Neural cell (in vitro differentiated cells): Measurements from ENCODE around the gene NOD1. TPM values are rescaled to one million over a fixed set of nuclear protein-coding genes. Genes with fewer than 3 reads are reported as not detected.

Experiments used
- H2AFZ ChIP-seq: fragments of 200-600, 300-800 bp; sonication (generic), shearing (Covaris generic); 2 replicates; pipeline ENCODE4 v1.6.0; 2014; ENCODE audit warnings: low read depth, mild to moderate bottlenecking, antibody characterized with exemption, low read length, moderate library complexity
- H3F3A ChIP-seq: fragments of 200-600 bp; shearing (Covaris generic); 2 replicates; pipeline ENCODE4 v1.6.1; 2016; ENCODE audit warnings: mild to moderate bottlenecking, moderate library complexity, mixed read lengths, antibody characterized with exemption, low read length; ENCODE audit not compliant: insufficient read depth, poor library complexity, severe bottlenecking
- H3K27ac ChIP-seq: fragments of 200-600, 300-800 bp; sonication (generic), shearing (Covaris generic); 2 replicates; pipeline ENCODE4 v1.5.1; 2014; ENCODE audit warnings: mild to moderate bottlenecking, low read length, moderate library complexity
- H3K27me3 ChIP-seq: fragments of 300-800, 200-600 bp; sonication (generic), shearing (Covaris generic); 2 replicates; pipeline ENCODE4 v1.6.0; 2014; ENCODE audit warnings: mild to moderate bottlenecking, low read depth, low read length, moderate library complexity; ENCODE audit not compliant: insufficient read depth
- H3K36me3 ChIP-seq: fragments of 300-800, 200-600 bp; sonication (generic), shearing (Covaris generic); 2 replicates; pipeline ENCODE4 v1.5.1; 2014; ENCODE audit warnings: mild to moderate bottlenecking, antibody characterized with exemption, low read length, moderate library complexity; ENCODE audit not compliant: insufficient read depth
- H3K4me2 ChIP-seq: fragments of 300-800, 200-600 bp; sonication (generic), shearing (Covaris generic); 2 replicates; pipeline ENCODE4 v1.6.0; 2014; ENCODE audit warnings: mild to moderate bottlenecking, low read length
- H3K4me3 ChIP-seq: fragments of 300-800, 200-600 bp; sonication (generic), shearing (Covaris generic); 2 replicates; pipeline ENCODE4 v1.5.1; 2014; ENCODE audit warnings: mild to moderate bottlenecking, low read length, moderate library complexity
- H3K79me2 ChIP-seq: fragments of 200-600 bp; shearing (Covaris generic); replicated peaks from 2 replicates; pipeline ENCODE4 v1.6.0; 2014; ENCODE audit warnings: mild to moderate bottlenecking, low read length, moderate library complexity; ENCODE audit not compliant: insufficient read depth
- H3K9ac ChIP-seq: fragments of 300-800, 200-600 bp; sonication (generic), shearing (Covaris generic); 2 replicates; pipeline ENCODE4 v1.6.1; 2016; ENCODE audit warnings: mild to moderate bottlenecking, low read length, mixed read lengths
- H3K9me2 ChIP-seq: fragments of 200-600 bp; shearing (Covaris generic); 2 replicates; pipeline ENCODE4 v1.6.1; 2016; ENCODE audit warnings: mild to moderate bottlenecking, low read length, mixed read lengths; ENCODE audit not compliant: insufficient read depth
- H3K9me3 ChIP-seq: fragments of 200-600, 300-800 bp; sonication (generic), shearing (Covaris generic); 2 replicates; pipeline ENCODE4 v1.6.1; 2016; ENCODE audit warnings: mild to moderate bottlenecking, mixed run types, low read length, moderate library complexity, mixed read lengths
- H4K20me1 ChIP-seq: fragments of 200-600 bp; shearing (Covaris generic); 2 replicates; pipeline ENCODE4 v1.6.1; 2016; ENCODE audit warnings: mild to moderate bottlenecking, mixed run types; ENCODE audit not compliant: insufficient read depth
- EP300 ChIP-seq: fragments of 450-650 bp; conservative IDR thresholded peaks from 2 replicates; pipeline ENCODE4 v1.6.1; 2014; ENCODE audit warnings: antibody characterized with exemption, mild to moderate bottlenecking, moderate library complexity; ENCODE audit not compliant: poor library complexity, severe bottlenecking
- EZH2 ChIP-seq: fragments of 200-600, 300-800 bp; shearing (Covaris generic), sonication (generic); IDR thresholded peaks from 2 replicates; pipeline ENCODE4 v1.6.1; 2014; ENCODE audit warnings: antibody characterized with exemption, low read length, borderline replicate concordance, mild to moderate bottlenecking; ENCODE audit not compliant: insufficient read depth, poor library complexity, severe bottlenecking
- MXI1 ChIP-seq: fragments of 450-650 bp; conservative IDR thresholded peaks from 2 replicates; pipeline ENCODE4 v1.6.1; 2014; ENCODE audit warnings: antibody characterized with exemption, mild to moderate bottlenecking; ENCODE audit not compliant: poor library complexity, severe bottlenecking
- POLR2AphosphoS5 ChIP-seq: IDR thresholded peaks from 2 replicates; pipeline ENCODE4 v1.6.1; 2012
- RAD21 ChIP-seq: fragments of 450-650 bp; conservative IDR thresholded peaks from 2 replicates; pipeline ENCODE4 v1.6.1; 2014; ENCODE audit warnings: antibody characterized with exemption, mild to moderate bottlenecking, moderate library complexity
- SMC3 ChIP-seq: fragments of 450-650 bp; conservative IDR thresholded peaks from 2 replicates; pipeline ENCODE4 v1.6.1; 2014; ENCODE audit warnings: antibody characterized with exemption, mild to moderate bottlenecking, moderate library complexity; ENCODE audit not compliant: poor library complexity
- TAF1 ChIP-seq: IDR thresholded peaks from 2 replicates; pipeline ENCODE4 v1.6.1; 2012; ENCODE audit warnings: low read depth
- polyA plus RNA-seq: library from polyadenylated mRNA; depleted of rRNA; stranded (reverse); fragments of >200 nt; gene quantifications from 2 replicates; pipeline ENCODE4 v1.2.3, GENCODE V29; 2014
- TF ChIP-seq, protein P1 (sequence below): IDR thresholded peaks from 2 replicates; pipeline ENCODE4 v1.6.1; 2012; ENCODE audit warnings: borderline replicate concordance
- TF ChIP-seq, protein P2 (sequence below): fragments of 450-650 bp; IDR thresholded peaks from 2 replicates; pipeline ENCODE4 v1.5.1; 2014; ENCODE audit warnings: antibody characterized with exemption, mild to moderate bottlenecking, moderate library complexity; ENCODE audit not compliant: poor library complexity, severe bottlenecking

The NOD1 gene
- polyA plus RNA-seq, 1 donor from 2014 or later: 0.43 TPM

DNA sequence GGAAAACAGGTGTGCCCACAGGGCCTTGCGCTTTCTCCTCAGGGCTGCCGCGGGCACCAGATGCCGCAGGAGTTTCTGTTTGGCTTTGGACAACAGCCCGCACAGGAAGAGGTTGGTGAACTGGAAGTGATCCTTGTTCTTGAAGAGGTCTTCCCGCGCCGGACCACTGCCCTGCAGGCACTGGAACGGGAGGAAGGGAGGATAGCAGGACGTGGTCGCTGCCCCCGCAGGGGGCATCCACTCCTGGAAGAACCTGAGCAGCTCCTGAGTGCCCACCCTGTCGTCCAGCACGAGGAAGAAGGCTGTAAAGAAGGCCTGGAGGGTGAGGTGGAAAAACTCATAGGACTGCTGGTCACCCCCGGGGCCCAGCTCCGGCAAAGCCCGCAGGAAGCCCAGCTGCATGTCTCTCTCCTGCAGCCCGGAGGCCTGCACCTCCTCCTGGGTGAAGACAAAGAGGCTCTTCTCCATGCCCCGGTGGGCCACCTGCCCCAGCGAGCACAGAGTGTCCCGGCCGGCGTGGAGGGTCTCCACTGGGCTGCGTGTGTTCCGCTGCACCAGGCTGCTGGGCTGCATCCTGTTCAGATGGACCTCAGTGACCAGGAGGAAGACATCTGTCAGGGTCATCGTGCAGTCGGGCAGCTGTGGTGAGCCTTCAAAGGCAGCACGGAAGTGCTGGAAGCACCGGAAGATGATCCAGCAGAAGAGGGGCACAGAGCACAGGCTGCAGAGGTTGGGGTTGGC lies 26.9 kb downstream of the NOD1 start:
- Histone ChIP-seq H4K20me1 (no peaks in the 10 kb centered on the region), H2AFZ (no peak overlapping the region), H3K27ac (no peak overlapping the region), H3F3A (no peaks in the 10 kb centered on the region), H3K4me3 (no peak overlapping the region), H3K79me2 (no peaks in the 10 kb centered on the region), H3K27me3 (no peaks in the 10 kb centered on the region), H3K9me2 (no peaks in the 10 kb centered on the region), H3K36me3 (no peaks in the 10 kb centered on the region), H3K9ac (no peak overlapping the region), H3K9me3 (no peaks in the 10 kb centered on the region), H3K4me2 (no peak overlapping the region)
- TF ChIP-seq EP300: no peak
- TF ChIP-seq TAF1: no peak
- TF ChIP-seq SMC3: no peak
- TF ChIP-seq, protein P1, sequence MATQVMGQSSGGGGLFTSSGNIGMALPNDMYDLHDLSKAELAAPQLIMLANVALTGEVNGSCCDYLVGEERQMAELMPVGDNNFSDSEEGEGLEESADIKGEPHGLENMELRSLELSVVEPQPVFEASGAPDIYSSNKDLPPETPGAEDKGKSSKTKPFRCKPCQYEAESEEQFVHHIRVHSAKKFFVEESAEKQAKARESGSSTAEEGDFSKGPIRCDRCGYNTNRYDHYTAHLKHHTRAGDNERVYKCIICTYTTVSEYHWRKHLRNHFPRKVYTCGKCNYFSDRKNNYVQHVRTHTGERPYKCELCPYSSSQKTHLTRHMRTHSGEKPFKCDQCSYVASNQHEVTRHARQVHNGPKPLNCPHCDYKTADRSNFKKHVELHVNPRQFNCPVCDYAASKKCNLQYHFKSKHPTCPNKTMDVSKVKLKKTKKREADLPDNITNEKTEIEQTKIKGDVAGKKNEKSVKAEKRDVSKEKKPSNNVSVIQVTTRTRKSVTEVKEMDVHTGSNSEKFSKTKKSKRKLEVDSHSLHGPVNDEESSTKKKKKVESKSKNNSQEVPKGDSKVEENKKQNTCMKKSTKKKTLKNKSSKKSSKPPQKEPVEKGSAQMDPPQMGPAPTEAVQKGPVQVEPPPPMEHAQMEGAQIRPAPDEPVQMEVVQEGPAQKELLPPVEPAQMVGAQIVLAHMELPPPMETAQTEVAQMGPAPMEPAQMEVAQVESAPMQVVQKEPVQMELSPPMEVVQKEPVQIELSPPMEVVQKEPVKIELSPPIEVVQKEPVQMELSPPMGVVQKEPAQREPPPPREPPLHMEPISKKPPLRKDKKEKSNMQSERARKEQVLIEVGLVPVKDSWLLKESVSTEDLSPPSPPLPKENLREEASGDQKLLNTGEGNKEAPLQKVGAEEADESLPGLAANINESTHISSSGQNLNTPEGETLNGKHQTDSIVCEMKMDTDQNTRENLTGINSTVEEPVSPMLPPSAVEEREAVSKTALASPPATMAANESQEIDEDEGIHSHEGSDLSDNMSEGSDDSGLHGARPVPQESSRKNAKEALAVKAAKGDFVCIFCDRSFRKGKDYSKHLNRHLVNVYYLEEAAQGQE: no peak
- TF ChIP-seq MXI1: no peak
- TF ChIP-seq, protein P2, sequence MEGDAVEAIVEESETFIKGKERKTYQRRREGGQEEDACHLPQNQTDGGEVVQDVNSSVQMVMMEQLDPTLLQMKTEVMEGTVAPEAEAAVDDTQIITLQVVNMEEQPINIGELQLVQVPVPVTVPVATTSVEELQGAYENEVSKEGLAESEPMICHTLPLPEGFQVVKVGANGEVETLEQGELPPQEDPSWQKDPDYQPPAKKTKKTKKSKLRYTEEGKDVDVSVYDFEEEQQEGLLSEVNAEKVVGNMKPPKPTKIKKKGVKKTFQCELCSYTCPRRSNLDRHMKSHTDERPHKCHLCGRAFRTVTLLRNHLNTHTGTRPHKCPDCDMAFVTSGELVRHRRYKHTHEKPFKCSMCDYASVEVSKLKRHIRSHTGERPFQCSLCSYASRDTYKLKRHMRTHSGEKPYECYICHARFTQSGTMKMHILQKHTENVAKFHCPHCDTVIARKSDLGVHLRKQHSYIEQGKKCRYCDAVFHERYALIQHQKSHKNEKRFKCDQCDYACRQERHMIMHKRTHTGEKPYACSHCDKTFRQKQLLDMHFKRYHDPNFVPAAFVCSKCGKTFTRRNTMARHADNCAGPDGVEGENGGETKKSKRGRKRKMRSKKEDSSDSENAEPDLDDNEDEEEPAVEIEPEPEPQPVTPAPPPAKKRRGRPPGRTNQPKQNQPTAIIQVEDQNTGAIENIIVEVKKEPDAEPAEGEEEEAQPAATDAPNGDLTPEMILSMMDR: no peak
- TF ChIP-seq POLR2AphosphoS5: no peak
- TF ChIP-seq RAD21: no peak

DNA sequence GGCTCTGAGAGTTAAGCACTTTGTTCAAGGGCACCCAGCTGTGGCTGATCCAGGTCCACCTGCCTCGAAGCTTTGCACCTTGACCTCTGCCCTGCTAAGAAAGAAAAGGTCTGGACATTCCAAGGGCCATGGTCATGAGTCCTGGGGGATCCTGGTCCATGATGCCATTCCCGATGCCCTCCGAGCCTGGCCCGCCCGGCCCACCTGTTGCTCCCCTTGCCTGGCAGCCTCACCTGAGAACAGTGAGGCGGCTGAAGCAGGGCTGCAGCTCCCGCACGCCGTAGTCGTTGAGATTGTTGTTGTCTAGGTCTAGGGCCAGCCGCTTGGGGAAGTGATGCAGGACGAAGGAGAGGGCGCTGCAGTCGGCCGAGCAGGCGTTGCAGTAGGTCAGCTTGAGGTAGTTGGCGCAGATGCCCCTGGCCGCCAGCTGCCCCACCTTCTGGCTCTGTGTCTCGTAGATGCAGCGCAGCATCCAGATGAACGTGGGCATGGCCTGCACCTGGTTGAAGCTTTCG lies 27.5 kb downstream of the NOD1 start:
- TF ChIP-seq TAF1: no peak
- TF ChIP-seq, protein P2: no peak
- TF ChIP-seq EP300: no peak
- TF ChIP-seq EZH2: no peak
- TF ChIP-seq, protein P1: no peak
- TF ChIP-seq MXI1: no peak
- TF ChIP-seq RAD21: no peak
- no peak for TF ChIP-seq SMC3
- H3K4me3 ChIP-seq: no peak overlapping the region
- H3F3A ChIP-seq: no peaks in the 10 kb centered on the region
- no peaks in the 10 kb centered on the region for H3K79me2 ChIP-seq
- H4K20me1 ChIP-seq: no peaks in the 10 kb centered on the region
- H3K9me2 ChIP-seq: no peaks in the 10 kb centered on the region
- H3K27ac ChIP-seq: no peak overlapping the region
- no peaks in the 10 kb centered on the region for H3K36me3 ChIP-seq
- H3K9me3 ChIP-seq: no peaks in the 10 kb centered on the region
- H3K4me2 ChIP-seq: no peak overlapping the region
- no peak overlapping the region for H3K9ac ChIP-seq
- no peak overlapping the region for H2AFZ ChIP-seq
- H3K27me3 ChIP-seq: no peaks in the 10 kb centered on the region
